Erythroblast (primary cell): ENCODE results near the gene HMGXB3.

Experiments
- GATA1 ChIP-seq: IDR thresholded peaks from 2 replicates; pipeline ENCODE4 v1.6.1; 2011; ENCODE audit warnings: low read depth, mild to moderate bottlenecking, control low read depth, low read length, moderate library complexity
- POLR2A ChIP-seq: IDR thresholded peaks from 2 replicates; pipeline ENCODE4 v1.6.1; 2011; ENCODE audit warnings: mild to moderate bottlenecking, low read length

DNA sequence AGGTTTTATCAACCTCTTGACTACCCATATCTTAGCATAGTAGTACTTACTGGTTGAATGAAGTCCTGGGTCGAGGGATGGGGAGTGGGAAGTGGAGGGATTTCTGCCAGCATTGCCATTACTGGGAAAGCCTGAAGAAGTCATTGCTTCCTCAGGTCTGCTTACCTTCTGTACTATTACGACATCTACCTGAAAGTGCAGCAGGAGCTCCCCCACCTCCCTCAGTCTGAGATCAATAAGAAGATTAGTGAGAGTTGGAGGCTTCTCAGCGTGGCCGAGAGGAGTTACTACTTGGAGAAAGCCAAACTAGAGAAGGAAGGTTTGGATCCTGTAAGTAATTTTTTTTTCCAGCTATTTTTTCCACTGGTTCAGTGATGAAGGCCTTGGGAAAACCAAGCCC, 5.8 kb downstream of the HMGXB3 start:
- no peak for TF ChIP-seq POLR2A
- no peak for TF ChIP-seq GATA1
